HG03439 (cell line): ENCODE data around the gene ARHGAP6.
"Not testable (repeated sequence)": the region's sequence is repeated elsewhere in the genome, so short reads cannot be mapped to it uniquely, and the experiment has no call there.

Source experiments
- ATAC-seq: cut with Tn5 transposase; IDR thresholded peaks from one replicate; pipeline ENCODE4 v1.9.1; 2021; ENCODE audit warnings: mild to moderate bottlenecking, moderate library complexity; ENCODE audit not compliant: unreplicated experiment

The ARHGAP6 gene

GRCh38 chrX:11532291-11533078 lies 133.2 kb downstream of the ARHGAP6 start:
- no peak for ATAC-seq

DNA sequence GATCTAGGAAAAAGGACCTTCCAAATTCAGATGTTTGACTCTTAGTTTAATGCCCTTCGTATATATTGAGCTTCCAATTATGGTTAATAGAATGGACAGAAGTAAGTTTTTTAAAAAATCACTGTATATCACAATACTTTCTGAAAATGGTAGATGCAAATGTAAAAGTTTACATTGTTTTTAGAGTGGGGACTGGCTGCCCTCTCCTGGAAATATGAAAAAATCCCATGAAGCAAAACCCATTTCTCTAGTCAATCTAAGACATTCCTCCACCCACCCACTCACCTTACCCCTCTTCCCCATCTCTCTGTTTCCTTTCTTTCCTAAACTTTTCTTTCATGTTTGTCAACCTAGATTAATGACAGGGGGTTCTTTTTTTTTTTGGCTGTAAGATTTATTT lies 134.5 kb downstream of the ARHGAP6 start:
- ATAC-seq: no peak

DNA sequence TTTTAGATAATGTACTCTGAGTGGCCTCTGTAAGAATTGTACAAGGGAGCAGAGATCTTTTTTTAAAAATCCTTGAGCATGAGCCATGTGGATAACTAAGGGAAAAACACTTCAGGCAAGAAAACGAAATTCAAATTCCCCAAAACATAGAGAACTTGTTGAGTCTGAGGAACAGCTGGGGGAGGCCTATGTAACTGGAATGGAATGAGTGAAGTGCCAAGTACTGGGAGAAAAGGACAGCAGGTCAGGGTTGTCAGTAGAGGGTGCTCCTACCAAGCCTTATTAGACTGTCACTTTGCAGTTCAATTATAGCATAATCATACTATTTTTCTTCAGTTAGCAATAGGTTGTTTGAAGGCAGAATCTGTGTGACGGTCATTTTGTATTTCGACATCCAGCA lies 135.1 kb downstream of the ARHGAP6 start:
- ATAC-seq: no peak

- no peak for ATAC-seq
Measured at GRCh38 chrX:11528623-11529022, 137.1 kb downstream of the ARHGAP6 start.

- no peak for ATAC-seq
Measured at GRCh38 chrX:11525685-11526084, 140.0 kb downstream of the ARHGAP6 start.

GRCh38 chrX:11519234-11519633 lies 146.5 kb downstream of the ARHGAP6 start:
- ATAC-seq: not testable (repeated sequence)

- no peak for ATAC-seq
Measured at GRCh38 chrX:11509786-11510185, 155.9 kb downstream of the ARHGAP6 start.

- no peak for ATAC-seq
Measured at GRCh38 chrX:11504234-11504633, 161.5 kb downstream of the ARHGAP6 start.

DNA sequence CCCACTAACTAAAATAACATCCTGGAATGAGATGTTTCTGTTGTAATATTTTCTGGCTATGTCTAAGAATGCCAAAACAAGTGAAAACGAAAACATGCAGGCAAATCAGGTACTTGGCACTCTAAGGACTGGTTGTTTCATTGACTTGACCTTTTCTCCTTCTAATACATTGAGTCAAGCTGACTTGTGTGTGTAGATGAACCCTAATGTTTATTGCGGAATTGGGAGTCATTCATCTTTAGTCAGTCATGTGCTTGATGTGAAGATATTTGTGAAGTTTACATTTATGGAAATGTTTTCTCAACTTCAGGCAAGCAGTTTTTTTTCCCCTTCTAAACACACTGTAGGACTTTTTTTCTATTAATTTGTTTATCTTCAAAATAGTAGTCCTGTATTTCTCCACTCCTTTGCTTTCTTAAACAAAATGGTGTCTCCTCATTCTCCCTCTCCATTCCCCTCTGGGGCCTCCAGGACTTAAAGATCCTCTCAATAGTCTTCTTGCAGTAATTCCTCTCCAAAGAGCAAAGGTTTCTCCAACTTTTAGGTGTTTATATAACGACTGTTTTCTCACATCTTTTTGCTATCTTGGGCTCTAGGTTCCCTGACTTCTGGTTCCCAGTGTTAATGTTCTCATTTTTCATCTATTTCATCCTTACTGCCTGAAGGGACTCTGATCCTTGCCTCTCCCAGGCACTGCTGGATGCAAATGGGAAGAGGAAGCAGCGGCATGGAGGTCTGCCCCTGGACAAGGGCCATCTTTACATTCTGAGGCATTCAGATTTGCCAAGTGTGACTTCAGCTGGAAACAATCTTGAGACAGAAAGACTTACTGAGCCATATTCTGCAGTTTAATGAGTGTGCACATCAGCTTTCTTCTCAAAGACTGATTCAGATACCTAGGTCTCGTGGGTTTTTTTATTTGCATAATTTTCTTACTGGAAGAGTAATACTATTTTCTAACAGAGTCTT lies 166.4 kb downstream of the ARHGAP6 start:
- ATAC-seq: no peak

DNA sequence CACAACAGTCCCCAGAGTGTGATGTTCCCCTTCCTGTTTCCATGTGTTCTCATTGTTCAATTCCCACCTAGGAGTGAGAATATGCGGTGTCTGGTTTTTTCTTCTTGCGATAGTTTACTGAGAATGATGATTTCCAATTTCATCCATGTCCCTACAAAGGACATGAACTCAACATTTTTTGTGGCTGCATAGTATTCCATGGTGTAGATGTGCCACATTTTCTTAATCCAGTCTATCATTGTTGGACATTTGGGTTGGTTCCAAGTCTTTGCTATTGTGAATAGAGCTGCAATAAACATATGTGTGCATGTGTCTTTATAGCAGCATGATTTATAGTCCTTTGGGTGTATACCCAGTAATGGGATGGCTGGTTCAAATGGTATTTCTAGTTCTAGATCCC lies 174.3 kb downstream of the ARHGAP6 start:
- not testable (repeated sequence) for ATAC-seq

GRCh38 chrX:11484290-11484689 lies 181.4 kb downstream of the ARHGAP6 start:
- ATAC-seq: no peak

DNA sequence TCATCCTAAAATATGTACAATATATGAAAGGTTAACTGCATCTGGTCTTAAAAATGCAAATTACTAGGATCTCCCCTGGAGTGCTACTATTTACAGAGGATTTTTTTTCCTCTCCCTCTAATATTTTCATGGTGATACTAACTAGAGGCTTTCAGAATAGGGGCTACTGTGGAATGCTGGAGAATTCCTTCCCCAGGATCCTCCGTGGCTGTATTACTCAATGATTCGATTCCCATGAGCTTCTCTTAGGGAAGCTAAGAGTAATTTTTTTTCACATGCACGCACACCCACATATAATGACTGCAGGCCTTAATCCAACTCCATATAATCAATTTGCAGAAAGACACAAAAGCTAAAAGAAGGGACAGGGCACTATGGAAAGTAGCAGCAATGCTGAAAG lies 184.7 kb downstream of the ARHGAP6 start:
- no peak for ATAC-seq

- ATAC-seq: no peak
Measured at GRCh38 chrX:11480626-11481025, 185.1 kb downstream of the ARHGAP6 start.

- ATAC-seq: no peak
Measured at GRCh38 chrX:11478911-11479310, 186.8 kb downstream of the ARHGAP6 start.

- ATAC-seq: no peak
Measured at GRCh38 chrX:11478026-11478425, 187.7 kb downstream of the ARHGAP6 start.

GRCh38 chrX:11474576-11474975 lies 191.1 kb downstream of the ARHGAP6 start:
- ATAC-seq: no peak

DNA sequence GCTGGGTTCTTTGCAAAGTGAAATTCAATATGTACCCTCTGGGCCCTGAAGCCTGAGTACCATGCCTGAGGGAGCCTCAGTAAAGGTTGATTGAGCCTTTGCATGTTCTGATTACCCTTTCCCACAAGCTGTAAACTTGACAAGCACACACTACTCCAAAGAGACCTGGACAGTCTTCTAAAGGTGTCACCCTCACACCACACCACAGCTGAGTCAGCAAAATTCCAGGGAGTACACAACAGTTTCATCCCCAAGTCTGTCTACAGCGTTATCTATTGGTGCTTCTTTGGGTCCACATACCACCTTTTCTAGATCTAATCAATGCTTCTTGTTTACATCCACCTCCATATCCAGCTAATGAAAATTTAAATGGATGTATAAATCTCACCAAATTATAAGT lies 191.7 kb downstream of the ARHGAP6 start:
- no peak for ATAC-seq

DNA sequence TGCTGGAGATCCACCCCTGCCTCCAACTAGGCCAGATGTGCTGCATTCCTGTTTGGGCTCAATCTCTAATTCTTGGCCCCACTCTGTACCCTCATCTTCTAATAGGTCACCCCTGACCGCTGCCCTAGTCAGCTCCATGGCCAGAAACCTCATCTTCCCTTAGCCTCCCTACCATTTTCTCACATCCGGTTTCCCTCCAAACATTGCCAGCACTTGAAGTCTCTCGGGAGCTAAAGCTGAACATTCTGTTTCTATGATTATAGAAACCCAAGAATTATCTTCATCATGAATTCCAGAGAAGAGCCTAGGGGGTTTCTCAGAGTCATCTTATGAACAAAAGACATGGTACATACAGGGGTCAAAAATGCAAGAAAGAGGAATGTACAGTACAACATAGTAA lies 192.8 kb downstream of the ARHGAP6 start:
- no peak for ATAC-seq

DNA sequence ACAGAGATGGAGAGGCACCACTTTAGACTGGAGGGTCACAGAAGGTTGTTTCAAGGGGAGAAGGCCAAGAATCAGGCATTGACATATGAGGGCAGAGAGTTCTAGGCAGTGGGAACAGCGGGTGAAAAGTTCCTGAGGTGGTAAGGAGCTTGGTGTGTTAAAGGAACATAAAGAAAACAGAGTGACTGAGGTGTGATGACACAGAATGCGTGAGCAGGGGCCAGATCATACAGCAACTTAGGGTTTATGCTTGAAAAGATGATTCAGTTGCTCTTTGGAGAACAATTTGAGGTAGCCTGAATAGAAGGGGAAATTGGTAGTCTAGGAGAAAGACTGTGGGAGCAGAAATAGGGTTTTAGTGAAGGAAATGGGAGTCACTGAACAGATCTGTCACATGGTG lies 193.3 kb downstream of the ARHGAP6 start:
- no peak for ATAC-seq

DNA sequence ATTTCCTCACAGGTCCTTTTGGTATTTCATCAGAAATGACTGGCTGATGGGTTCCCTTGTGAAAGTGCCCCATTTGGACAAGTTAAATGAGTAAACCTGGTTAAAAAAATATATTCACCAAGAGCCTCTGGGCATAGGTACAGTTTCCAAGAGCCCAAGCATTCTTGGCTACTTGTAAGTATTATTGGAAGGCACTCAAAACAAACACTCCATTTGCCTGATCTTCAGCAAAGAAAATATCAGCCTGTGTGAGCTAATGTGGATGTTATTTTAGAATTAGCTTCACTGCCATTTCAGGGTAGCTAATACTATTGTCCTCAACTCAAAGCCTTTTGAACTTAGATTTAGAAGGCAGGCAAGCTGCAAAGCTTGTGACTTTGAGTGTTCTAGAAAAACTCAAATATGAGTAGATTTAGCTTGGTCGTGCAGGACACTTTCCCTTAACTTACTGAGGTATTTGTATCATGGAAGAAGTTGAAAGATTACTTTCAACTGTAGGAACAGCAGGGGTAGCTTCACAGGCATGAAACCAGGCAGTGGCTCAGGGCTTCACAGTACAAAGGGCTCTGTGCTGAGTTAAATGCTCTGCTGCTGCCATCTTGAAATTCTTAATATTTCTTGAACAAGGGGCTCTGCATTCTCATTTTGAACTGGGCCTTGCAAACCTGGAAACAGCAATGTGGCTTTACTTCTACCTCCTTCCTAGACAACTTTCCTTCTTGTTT lies 195.3 kb downstream of the ARHGAP6 start:
- ATAC-seq: no peak
